HEK293T (cell line): Measurements from ENCODE around the gene EIF2S1.

ENCODE experiments used
- ARNT ChIP-seq: fragments of 450-650 bp; IDR thresholded peaks from 2 replicates; pipeline ENCODE4 v1.6.1; 2017; ENCODE audit warnings: mild to moderate bottlenecking
- BHLHE40 ChIP-seq: fragments of 450-650 bp; IDR thresholded peaks from 2 replicates; pipeline ENCODE4 v1.6.1; 2016; ENCODE audit warnings: mild to moderate bottlenecking, moderate library complexity, borderline replicate concordance
- ELF4 ChIP-seq: fragments of 450-650 bp; IDR thresholded peaks from 2 replicates; pipeline ENCODE4 v1.6.1; 2017; ENCODE audit warnings: antibody characterized with exemption
- FOXA1 ChIP-seq: fragments of 450-650 bp; IDR thresholded peaks from 2 replicates; pipeline ENCODE4 v1.6.1; 2016; ENCODE audit warnings: mild to moderate bottlenecking
- FOXK2 ChIP-seq: fragments of 450-650 bp; IDR thresholded peaks from 2 replicates; pipeline ENCODE4 v1.6.1; 2016; ENCODE audit warnings: mild to moderate bottlenecking
- FOXM1 ChIP-seq: fragments of 450-650 bp; IDR thresholded peaks from 2 replicates; pipeline ENCODE4 v1.6.1; 2017; ENCODE audit warnings: mild to moderate bottlenecking, borderline replicate concordance
- HDGF ChIP-seq: fragments of 450-650 bp; IDR thresholded peaks from 2 replicates; pipeline ENCODE4 v1.6.1; 2017; ENCODE audit warnings: antibody characterized with exemption, borderline replicate concordance
- LEF1 ChIP-seq: fragments of 450-650 bp; IDR thresholded peaks from 2 replicates; pipeline ENCODE4 v1.6.1; 2017; ENCODE audit warnings: mild to moderate bottlenecking, borderline replicate concordance
- NFRKB ChIP-seq: fragments of 450-650 bp; IDR thresholded peaks from 2 replicates; pipeline ENCODE4 v1.6.1; 2016; ENCODE audit warnings: mild to moderate bottlenecking, moderate library complexity
- SP1 ChIP-seq: fragments of 450-650 bp; IDR thresholded peaks from 2 replicates; pipeline ENCODE4 v1.6.1; 2017
- SUZ12 ChIP-seq: fragments of 450-650 bp; IDR thresholded peaks from 2 replicates; pipeline ENCODE4 v1.6.1; 2016; ENCODE audit warnings: mild to moderate bottlenecking
- TARDBP ChIP-seq: fragments of 450-650 bp; IDR thresholded peaks from 2 replicates; pipeline ENCODE4 v1.6.1; 2016
- TF ChIP-seq, protein P1 (sequence below): fragments of 450-650 bp; IDR thresholded peaks from 2 replicates; pipeline ENCODE4 v1.6.1; 2016

DNA sequence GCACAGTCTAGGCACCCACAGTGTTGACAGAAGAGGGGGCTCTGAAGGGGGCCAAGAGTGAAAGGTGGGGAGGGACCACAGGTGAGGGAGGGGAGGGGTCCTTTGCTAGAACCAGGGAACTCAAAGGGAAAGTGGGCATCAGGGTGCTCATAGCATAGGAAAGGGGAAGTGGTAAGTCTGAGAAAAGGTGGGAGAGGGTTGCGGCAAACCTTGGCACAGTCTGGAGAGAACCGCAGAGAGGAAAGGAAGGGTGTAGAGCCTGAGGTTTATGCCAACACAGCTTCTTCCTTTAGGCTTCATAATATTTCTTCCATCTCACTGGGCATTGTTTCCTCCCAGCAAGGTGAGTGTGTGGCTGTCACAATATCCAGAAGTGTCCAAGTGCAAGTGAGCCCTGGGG, 63.3 kb downstream of the EIF2S1 start:
- TF ChIP-seq, protein P1, sequence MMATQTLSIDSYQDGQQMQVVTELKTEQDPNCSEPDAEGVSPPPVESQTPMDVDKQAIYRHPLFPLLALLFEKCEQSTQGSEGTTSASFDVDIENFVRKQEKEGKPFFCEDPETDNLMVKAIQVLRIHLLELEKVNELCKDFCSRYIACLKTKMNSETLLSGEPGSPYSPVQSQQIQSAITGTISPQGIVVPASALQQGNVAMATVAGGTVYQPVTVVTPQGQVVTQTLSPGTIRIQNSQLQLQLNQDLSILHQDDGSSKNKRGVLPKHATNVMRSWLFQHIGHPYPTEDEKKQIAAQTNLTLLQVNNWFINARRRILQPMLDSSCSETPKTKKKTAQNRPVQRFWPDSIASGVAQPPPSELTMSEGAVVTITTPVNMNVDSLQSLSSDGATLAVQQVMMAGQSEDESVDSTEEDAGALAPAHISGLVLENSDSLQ: no peak
- TF ChIP-seq LEF1 (no peak), FOXK2 (no peak), SP1 (no peak), ARNT (no peak), BHLHE40 (no peak), SUZ12 (no peak), HDGF (no peak), NFRKB (no peak), TARDBP (no peak), ELF4 (no peak), FOXM1 (no peak), FOXA1 (no peak)
